Stimulated activated CD4-positive, alpha-beta T cell treated with anti-CD3 and anti-CD28 coated beads, Interleukin-4, amount 100 ng/mL, for 4 hours (primary cell): Measurements from ENCODE around the gene SMIM10.
"Not testable (repeated sequence)": the region's sequence is repeated elsewhere in the genome, so short reads cannot be mapped to it uniquely, and the experiment has no call there.

Source experiments
- DNase-seq, 2 experiments: peaks; one replicate each; pipeline ENCODE4 v3.0.0-alpha.2; 2020

Gene SMIM10

DNA sequence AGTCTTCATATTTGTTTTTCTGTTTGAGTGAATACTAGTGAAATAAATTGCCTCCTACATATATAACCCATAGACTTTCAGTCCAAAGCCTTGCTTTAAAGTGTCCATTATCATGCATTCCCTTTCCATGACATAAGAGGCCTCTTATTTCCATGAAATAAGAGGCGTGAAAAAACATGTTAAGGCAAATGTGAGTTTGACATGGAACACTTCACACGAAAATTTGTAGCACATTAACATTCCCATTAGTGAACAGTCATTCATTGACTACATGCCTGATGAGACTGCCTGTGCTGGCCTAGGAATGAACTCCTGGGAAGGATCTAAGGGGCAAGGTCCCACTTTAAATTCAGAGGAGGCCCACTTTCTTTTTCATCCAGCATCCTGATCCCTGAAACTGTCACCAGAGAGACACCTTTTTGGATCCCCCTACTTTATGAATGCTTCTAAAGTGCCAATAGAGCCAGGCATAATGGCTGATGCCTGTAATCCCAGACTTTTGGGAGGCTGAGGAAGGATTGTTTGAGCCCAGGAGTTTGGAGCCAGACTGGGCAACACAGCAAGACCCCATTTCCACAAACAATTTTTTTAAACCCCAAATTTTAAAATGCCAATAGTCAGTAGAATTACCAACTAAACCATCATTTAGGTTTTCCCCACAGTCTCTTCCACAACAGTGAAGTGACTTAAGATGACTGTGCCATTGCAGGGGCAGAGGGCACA, 24.9 kb downstream of the SMIM10 start:
- DNase-seq = no peak

DNA sequence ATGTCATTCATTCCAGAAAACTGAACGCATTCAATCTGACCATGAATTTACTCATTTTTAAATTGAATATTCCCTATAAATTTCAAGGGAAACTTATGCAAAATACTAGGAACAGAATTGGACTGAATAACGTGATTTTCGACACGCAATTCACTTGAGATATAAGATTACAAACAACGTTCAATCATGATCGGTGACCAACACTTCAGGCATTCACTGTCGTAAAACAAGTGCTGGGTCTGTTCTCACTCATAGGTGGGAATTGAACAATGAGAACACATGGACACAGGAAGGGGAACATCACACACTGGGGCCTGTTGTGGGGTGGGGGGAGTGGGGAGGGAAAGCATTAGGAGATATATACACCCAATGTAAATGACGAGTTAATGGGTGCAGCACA, 29.1 kb downstream of the SMIM10 start:
- not testable (repeated sequence) for DNase-seq

DNA sequence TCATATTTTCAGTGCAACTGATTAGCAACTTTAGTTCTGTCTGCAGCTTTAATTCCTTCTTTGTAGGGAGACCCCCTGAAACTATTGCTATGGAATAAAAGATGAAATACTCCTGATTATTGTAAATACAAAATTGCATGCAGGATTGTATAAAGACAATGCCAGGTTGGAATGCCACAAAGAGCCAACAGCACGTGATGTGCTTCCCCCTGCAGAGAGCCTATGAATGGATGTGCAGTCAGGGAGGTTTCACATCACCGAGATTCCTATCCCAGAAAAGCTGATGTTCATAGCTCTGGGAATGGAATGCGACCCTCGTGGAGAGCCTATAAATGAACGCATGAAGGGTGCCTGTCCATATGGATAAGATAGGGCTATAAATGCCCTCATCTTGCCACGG, 33.0 kb downstream of the SMIM10 start:
- DNase-seq = not testable (repeated sequence)

DNA sequence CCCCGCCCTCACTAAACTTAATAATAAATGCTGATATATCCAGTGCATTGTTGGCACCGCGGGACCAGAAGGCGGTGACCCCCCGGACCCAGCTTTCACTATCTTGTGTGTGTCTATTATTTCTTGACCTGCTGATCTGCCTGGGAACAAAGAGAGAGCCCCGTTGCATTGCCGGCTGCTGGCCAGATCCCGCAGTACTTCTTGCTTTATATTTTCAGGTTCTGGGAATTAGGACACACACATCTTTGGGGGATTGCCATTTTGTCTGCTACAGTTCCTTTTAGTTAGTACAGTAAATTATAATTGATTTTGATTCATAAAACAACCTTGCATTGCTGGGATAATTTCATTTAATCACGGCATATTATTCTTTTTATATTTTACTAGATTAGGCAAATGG, 33.7 kb downstream of the SMIM10 start:
- no peak for DNase-seq

DNA sequence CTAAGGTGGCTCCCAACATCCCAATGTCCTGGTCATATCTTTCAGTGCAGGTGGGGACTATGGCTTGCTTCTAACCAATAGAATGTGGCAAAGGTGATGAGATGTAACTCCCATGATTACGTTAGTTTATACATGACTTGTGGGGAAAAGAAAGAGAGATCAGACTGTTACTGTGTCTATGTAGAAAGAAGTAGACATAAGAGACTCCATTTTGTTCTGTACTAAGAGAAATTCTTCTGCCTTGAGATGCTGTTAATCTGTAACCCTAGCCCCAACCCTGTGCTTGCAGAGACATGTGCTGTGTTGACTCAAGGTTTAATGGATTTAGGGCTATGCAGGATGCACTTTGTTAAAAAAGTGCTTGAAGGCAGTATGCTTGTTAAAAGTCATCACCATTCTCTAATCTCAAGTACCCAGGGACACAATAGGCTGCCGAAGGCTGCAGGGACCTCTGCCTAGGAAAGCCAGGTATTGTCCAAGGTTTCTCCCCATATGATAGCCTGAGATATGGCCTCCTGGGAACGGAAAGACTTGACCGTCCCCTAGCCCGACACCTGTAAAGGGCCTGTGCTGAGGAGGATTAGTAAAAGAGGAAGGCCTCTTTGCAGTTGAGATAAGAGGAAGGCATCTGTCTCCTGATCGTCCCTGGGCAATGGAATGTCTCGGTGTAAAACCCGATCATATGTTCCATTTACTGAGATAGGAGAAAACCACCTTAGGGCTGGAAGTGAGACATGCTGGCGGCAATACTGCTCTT, 39.6 kb downstream of the SMIM10 start:
- not testable (repeated sequence) for DNase-seq

DNA sequence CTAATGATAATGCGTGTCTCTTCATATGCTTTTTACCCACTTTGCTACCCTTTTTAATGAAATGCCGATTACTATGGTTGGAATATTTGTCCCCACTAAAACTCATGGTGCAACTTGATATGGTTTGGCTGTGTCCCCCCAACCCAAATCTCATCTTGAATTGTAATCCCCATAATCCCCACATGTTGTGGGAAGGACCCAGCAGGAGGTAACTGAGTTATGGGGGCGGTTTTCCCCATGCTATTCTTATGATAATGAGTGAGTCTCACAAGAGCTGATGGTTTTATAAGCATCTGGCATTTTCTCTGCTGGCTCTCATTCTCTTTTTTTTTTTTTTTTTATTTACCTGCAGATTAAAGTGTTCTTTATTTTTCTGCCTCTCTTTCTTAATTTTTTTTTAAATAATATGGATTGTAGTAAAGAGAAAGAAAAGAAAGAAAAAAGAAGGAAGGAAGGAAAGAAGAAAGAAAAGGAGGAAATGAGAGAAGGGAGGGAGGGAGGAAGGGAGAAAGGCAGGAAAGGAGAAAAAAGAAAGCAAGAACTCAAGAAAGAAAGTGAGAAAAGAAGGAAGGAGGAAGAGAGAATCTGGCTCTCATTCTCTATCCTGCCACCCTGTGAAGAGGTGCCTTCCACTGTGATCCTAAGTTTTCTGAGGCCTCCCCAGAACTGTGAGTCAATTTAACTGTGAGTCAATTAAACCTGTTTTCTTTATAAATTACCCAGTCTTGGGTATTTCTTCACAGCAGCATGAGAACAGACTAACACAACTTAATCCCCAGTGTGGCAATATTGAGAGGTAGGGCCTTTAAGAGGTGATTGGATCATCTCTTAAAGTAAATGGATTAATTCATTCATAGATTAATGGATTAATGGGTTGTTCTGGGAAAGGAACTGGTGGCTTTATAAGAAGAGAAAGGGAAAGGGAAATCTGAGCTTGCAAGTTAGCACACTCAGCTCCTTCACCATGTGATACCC, 50.6 kb downstream of the SMIM10 start:
- DNase-seq = not testable (repeated sequence)
